Measurements from ENCODE around the gene LDAH. TPM values are rescaled to one million over a fixed set of nuclear protein-coding genes. Genes with fewer than 3 reads are reported as not detected.

The LDAH gene
- polyA plus RNA-seq, 1 experiment, result 31.4 TPM

- DNase-seq (ENCODE audit: low read depth, low spot score), result no peak
- Histone ChIP-seq H3K4me3 (ENCODE audit: low read depth, low read length) (no peak overlapping the region), H3K27me3 (ENCODE audit: control insufficient read depth, insufficient read depth, low read length) (no peaks in the 10 kb centered on the region), H3K27ac (ENCODE audit: low read depth, low read length) (no peak overlapping the region), H3K9me3 (ENCODE audit: control insufficient read depth, insufficient read depth, low read length) (no peaks in the 10 kb centered on the region)
- ChIA-PET POLR2A (no interaction called here), CTCF (interaction anchor here (0.9 to 2.0 kb wide), 4 partner anchors 20 to 47 kb away, joined by 4 to 8 read pairs (median 6); partner anchors contain the start of gene HS1BP3)
- TF ChIP-seq CTCF (IDR thresholded peaks at IDR 0.05; ENCODE audit: low read depth, low read length), result no peak
These were observed 125.5 kb downstream of the LDAH start for GRCh38 chr2:20697322-20697934.

- no peak for DNase-seq (ENCODE audit: low read depth, low spot score)
- ChIA-PET CTCF (interaction anchor here (0.5 to 1.6 kb wide), 3 partner anchors 25 to 85 kb away, joined by 3 to 8 read pairs (median 4); no protein-coding TSS in a partner anchor), POLR2A (no interaction called here)
- Histone ChIP-seq H3K9me3 (ENCODE audit: control insufficient read depth, insufficient read depth, low read length) (no peaks in the 10 kb centered on the region), H3K4me3 (ENCODE audit: low read depth, low read length) (no peak overlapping the region), H3K27ac (ENCODE audit: low read depth, low read length) (no peak overlapping the region), H3K27me3 (ENCODE audit: control insufficient read depth, insufficient read depth, low read length) (no peaks in the 10 kb centered on the region)
- TF ChIP-seq CTCF (IDR thresholded peaks at IDR 0.05; ENCODE audit: low read depth, low read length), result no peak
These were observed 126.5 kb downstream of the LDAH start for GRCh38 chr2:20696366-20696765.

GRCh38 chr2:20693317-20693716 lies 129.6 kb downstream of the LDAH start:
- no peak overlapping the region for H3K27ac ChIP-seq (ENCODE audit: low read depth, low read length)
- no peak for DNase-seq (ENCODE audit: low read depth, low spot score)
- no peaks in the 10 kb centered on the region for H3K27me3 ChIP-seq (ENCODE audit: control insufficient read depth, insufficient read depth, low read length)
- no peak overlapping the region for H3K4me3 ChIP-seq (ENCODE audit: low read depth, low read length)
- CTCF ChIA-PET, result interaction anchor here (0.5 to 1.5 kb wide), 4 partner anchors 9 to 32 kb away, joined by 3 to 8 read pairs (median 4); no protein-coding TSS in a partner anchor
- H3K9me3 ChIP-seq (ENCODE audit: control insufficient read depth, insufficient read depth, low read length), result no peaks in the 10 kb centered on the region
- POLR2A ChIA-PET, result no interaction called here
- no peak for TF ChIP-seq CTCF (IDR thresholded peaks at IDR 0.05; ENCODE audit: low read depth, low read length)

- Histone ChIP-seq H3K27me3 (ENCODE audit: control insufficient read depth, insufficient read depth, low read length) (no peaks in the 10 kb centered on the region), H3K9me3 (ENCODE audit: control insufficient read depth, insufficient read depth, low read length) (no peaks in the 10 kb centered on the region), H3K27ac (ENCODE audit: low read depth, low read length) (no peak overlapping the region), H3K4me3 (ENCODE audit: low read depth, low read length) (no peak overlapping the region)
- TF ChIP-seq CTCF (IDR thresholded peaks at IDR 0.05; ENCODE audit: low read depth, low read length), result no peak
- ChIA-PET POLR2A (no interaction called here), CTCF (interaction anchor here (0.7 to 2.1 kb wide), 3 partner anchors 31 to 271 kb away, joined by 3 to 8 read pairs (median 8); no protein-coding TSS in a partner anchor)
- DNase-seq (ENCODE audit: low read depth, low spot score), result no peak
These were observed 130.8 kb downstream of the LDAH start for GRCh38 chr2:20692081-20692480.

- CTCF ChIA-PET, result interaction anchor here (0.8 to 2.1 kb wide), 3 partner anchors 16 to 272 kb away, joined by 3 to 8 read pairs (median 6); no protein-coding TSS in a partner anchor
- DNase-seq (ENCODE audit: low read depth, low spot score), result no peak
- TF ChIP-seq CTCF (IDR thresholded peaks at IDR 0.05; ENCODE audit: low read depth, low read length), result no peak
- H3K27me3 ChIP-seq (ENCODE audit: control insufficient read depth, insufficient read depth, low read length), result no peaks in the 10 kb centered on the region
- POLR2A ChIA-PET, result no interaction called here
- H3K9me3 ChIP-seq (ENCODE audit: control insufficient read depth, insufficient read depth, low read length), result no peaks in the 10 kb centered on the region
- no peak overlapping the region for H3K27ac ChIP-seq (ENCODE audit: low read depth, low read length)
- no peak overlapping the region for H3K4me3 ChIP-seq (ENCODE audit: low read depth, low read length)
These were observed 131.7 kb downstream of the LDAH start for GRCh38 chr2:20691076-20691734.
